Esophagus (tissue), 2 donors: ENCODE results near the gene PAPPA2. TPM values are rescaled to one million over a fixed set of nuclear protein-coding genes. Genes with fewer than 3 reads are reported as not detected.
"Not testable (repeated sequence)": the region's sequence is repeated elsewhere in the genome, so short reads cannot be mapped to it uniquely, and the experiment has no call there.

ENCODE experiments used
- H3K27ac ChIP-seq, 2 donors: one replicate each; pipeline ENCODE4 v1.5.1; 2013; ENCODE audit warnings: low read depth in 2 of 2, mild to moderate bottlenecking in 2 of 2, inconsistent platforms in 1 of 2, low read length in 1 of 2, moderate library complexity in 1 of 2
- H3K27me3 ChIP-seq, 2 donors: one replicate each; pipeline ENCODE4 v1.6.1; 2013; ENCODE audit warnings: low read length in 2 of 2, control low read depth in 1 of 2, mild to moderate bottlenecking in 1 of 2; ENCODE audit not compliant: insufficient read depth in 2 of 2, control insufficient read depth in 1 of 2
- H3K36me3 ChIP-seq, 2 donors: one replicate each; pipeline ENCODE4 v1.6.1; 2013; ENCODE audit warnings: low read length in 1 of 2; ENCODE audit not compliant: control insufficient read depth in 2 of 2, insufficient read depth in 2 of 2
- H3K4me1 ChIP-seq, 2 donors: one replicate each; pipeline ENCODE4 v1.6.1; 2013; ENCODE audit warnings: low read length in 1 of 2; ENCODE audit not compliant: control insufficient read depth in 2 of 2, insufficient read depth in 2 of 2
- H3K4me3 ChIP-seq, 2 donors: one replicate each; pipeline ENCODE4 v1.5.1; 2013; ENCODE audit warnings: low read length in 2 of 2, mild to moderate bottlenecking in 2 of 2, low read depth in 1 of 2, moderate library complexity in 1 of 2
- H3K9me3 ChIP-seq, 2 donors: one replicate each; pipeline ENCODE4 v1.6.1; 2013; ENCODE audit warnings: mild to moderate bottlenecking in 2 of 2, low read depth in 1 of 2, low read length in 1 of 2, moderate library complexity in 1 of 2; ENCODE audit not compliant: control insufficient read depth in 2 of 2, insufficient read depth in 1 of 2
- WGBS, 2 donors: extraction: QIAGEN DNeasy Blood & Tissue Kit; methylation state at CpG; one replicate each; pipeline ENCODE4 v1.1.7; 2013; 5-methylcytosine and 5-hydroxymethylcytosine counted together
- polyA plus RNA-seq, 2 donors: library from polyadenylated mRNA; stranded (reverse); fragments of 200-250 nt; gene quantifications; one replicate each; pipeline ENCODE4 v1.2.3, GENCODE V29; 2013
- donor health status: healthy with polysubstance abuse.
- donor health status: Bipolar disorder and iron deficiency.

PAPPA2 gene
- polyA plus RNA-seq, 2 donors = under 0.01 TPM; not detected in 1

DNA sequence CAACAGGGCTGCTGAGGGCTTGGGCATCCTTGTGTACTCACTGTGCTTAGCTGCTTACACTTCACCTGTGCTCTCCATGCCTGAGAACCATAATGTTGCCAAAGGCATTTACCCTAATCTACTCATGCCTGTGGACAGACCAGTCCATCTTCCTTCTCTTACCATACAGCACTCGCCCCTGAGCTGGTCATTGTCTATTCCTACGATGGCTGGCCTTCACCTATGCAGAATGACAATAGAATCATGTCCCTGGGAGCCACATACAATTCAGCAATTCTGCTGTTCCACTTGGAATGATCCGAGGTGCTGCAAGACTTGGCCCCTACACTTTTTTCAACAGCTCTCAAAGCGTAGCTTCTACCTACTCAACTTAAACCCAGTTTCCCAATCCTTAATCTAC lies 96.5 kb downstream of the PAPPA2 start:
- no peaks in the 10 kb centered on the region for H3K4me1 ChIP-seq
- H3K4me3 ChIP-seq = no peak overlapping the region
- H3K27ac ChIP-seq = no peak overlapping the region
- WGBS, 2 donors = 28 to 32% methylated on average over 4 of the region's 4 CpGs
- H3K36me3 ChIP-seq = no peaks in the 10 kb centered on the region
- no peaks in the 10 kb centered on the region for H3K27me3 ChIP-seq
- no peaks in the 10 kb centered on the region for H3K9me3 ChIP-seq

DNA sequence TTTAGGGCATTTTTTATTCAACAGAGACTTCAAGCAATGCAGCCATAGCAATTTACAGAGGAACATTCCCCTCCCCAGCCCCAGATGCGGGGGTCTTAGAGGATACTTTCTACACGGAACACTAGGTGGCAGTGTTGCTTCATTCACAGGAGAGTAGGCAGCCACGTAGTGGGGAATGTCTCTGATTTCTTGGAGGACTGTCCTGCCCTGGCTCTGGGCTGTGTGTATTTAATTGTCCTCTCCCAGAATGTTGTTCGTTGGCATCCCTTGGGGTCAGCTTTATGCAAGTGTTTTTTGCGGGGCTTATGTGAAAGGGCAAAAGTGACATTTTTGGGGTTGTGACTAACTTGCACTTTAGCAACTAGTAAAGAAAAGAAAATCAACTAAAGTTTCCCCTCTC lies 96.9 kb downstream of the PAPPA2 start:
- WGBS, 2 donors = 3 to 5% methylated on average over 5 of the region's 5 CpGs

DNA sequence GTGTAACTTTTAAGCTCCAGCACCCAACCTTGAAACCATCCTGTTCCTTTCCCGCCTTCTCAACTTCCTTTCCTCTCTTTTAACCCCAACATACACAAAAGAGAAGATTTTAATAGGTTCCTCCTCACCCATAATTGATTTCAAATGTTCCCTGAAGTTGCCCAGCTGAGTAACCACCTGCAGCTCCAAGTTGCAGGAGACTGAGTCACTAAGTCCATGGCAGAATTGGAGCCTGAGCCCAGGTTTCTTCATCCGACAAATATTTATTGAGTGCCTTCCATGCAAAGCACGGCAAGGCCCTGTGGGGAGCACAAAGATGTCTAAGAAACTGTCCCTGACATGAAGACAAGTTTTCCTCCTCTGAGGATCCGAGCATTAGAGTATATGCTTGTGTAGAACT lies 97.7 kb downstream of the PAPPA2 start:
- H3K4me1 ChIP-seq = no peaks in the 10 kb centered on the region
- 80 to 86% methylated on average over 4 of the region's 4 CpGs for WGBS, 2 donors
- no peaks in the 10 kb centered on the region for H3K36me3 ChIP-seq
- no peak overlapping the region for H3K4me3 ChIP-seq
- H3K27me3 ChIP-seq = no peaks in the 10 kb centered on the region
- no peaks in the 10 kb centered on the region for H3K9me3 ChIP-seq
- H3K27ac ChIP-seq = no peak overlapping the region

More for the DNA sequence above, 96.9 kb downstream of the PAPPA2 start:
- Histone ChIP-seq H3K27me3 (no peaks in the 10 kb centered on the region), H3K27ac (no peak overlapping the region), H3K36me3 (no peaks in the 10 kb centered on the region), H3K9me3 (no peaks in the 10 kb centered on the region), H3K4me3 (no peak overlapping the region), H3K4me1 (no peaks in the 10 kb centered on the region)

DNA sequence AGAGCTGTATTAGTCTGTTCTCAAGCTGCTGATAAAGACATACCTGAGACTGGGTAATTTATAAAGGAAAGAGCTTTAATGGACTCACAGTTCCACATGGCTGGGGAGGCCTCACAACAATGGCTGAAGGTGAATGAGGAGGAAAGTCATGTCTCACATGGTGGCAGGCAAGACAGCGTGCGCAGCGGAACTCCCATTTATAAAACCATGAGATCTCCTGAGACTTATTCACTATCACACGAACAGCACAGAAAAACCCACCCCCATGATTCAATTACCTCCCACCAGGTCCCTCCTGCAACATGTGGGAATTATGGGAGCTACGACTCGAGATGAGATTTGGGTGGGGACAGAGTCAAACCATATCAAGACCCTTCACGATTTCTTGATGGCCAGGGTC lies 98.8 kb downstream of the PAPPA2 start:
- 93 to 94% methylated on average over 7 of the region's 7 CpGs for WGBS, 2 donors
- H3K4me1 ChIP-seq, H3K36me3 ChIP-seq: not testable (repeated sequence)

DNA sequence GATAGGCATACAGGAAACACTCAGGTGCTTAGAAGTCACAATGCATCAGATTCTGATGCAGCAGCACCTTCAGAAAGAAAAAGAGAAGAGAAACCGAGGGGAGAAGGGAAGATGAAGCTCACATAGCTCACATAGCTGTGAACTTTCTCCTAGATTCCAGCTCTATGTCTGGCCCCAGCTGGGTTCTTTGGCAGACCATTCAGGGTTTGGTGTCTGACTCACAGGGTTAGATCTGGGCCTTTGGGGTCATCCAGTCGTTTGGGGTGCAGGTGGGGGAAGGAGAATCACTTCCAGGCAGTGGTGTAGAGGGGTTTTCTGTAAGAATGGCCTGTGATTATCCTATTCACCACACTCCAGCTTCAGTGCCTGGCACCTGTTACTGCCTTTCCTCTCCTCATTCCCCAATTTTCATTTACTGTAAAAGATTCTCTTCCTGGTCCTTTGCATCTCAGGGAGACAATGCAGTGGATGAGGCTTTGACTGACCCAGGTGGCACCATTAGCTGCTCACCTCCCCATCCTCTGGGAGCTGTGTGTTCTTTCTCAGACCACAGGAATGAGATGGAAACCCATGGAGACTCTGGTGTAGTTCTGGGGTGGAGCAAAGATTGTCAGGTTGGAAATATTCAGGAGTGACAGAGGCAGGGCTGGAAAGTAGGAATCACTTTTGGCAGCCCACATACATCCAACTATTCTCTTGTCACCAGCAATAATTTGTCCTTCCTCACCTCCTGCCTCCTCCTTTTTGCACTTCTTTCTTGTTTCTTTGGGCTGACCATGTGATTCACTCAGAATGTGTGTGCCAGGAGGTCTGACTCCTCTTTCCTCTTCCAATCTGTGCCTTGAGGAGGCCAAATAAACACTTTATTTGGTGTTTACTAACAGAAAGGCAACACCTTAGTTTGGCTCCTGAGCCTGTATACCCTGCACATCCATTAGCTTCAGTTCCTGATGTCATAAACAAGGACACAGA lies 103.3 kb downstream of the PAPPA2 start:
- 23 to 29% methylated on average over 2 of the region's 2 CpGs for WGBS, 2 donors
- Histone ChIP-seq H3K27ac (no peak overlapping the region), H3K27me3 (no peaks in the 10 kb centered on the region), H3K4me1 (no peaks in the 10 kb centered on the region), H3K4me3 (no peak overlapping the region), H3K36me3 (no peaks in the 10 kb centered on the region), H3K9me3 (no peaks in the 10 kb centered on the region)

More for the DNA sequence above, 98.8 kb downstream of the PAPPA2 start:
- H3K4me3 ChIP-seq, H3K27ac ChIP-seq, H3K27me3 ChIP-seq, H3K9me3 ChIP-seq: not testable (repeated sequence)

DNA sequence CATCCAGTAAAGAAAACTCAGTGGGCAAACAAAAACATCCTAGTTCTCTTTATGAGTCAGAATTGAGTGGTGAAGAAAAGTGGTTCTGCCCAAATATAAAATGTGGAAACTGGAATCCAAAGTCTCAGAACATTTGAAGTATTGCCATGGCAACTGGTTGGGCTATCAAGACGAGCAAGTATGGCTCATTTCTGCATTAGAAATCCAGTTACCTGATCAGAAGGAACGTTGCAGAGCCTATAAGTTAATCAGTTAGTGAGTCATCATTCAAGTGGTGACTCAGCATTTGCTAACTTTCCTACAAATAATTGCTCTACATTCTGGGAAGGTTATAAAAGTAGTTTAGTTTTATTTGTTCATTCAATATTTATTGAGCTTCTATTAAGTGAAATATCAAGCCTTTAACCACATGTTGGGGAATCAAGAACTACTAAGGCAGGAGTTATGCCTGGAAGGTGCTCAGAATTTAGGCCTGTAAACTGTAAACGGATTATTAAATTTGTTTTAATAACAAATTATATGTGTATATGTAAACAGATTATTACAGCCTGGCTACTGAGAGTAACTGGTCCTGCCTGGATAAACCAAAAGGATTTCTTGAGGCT lies 104.3 kb downstream of the PAPPA2 start:
- Histone ChIP-seq H3K4me3 (no peak overlapping the region), H3K27ac (no peak overlapping the region)
- 30 to 43% methylated on average over 3 of the region's 3 CpGs for WGBS, 2 donors

DNA sequence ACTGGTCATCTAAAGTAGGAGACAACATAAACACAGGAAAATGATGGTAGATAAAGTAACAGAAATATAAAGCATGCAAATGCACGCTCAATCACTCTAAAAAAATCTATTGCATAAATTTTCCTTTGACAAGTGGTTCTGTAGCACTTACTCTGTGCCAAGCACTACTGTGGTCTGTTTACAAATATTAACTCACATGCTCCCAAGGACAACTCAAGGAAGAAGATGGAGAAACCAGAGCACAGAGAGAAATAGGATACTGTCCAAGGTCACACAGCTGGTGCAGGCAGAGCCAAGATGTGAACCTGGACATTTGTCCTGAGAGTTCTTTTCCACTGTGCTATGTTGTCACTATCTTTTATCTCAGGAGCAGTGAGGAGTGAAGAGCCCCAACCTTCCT lies 105.2 kb downstream of the PAPPA2 start:
- H3K4me3 ChIP-seq = no peak overlapping the region
- H3K9me3 ChIP-seq = no peaks in the 10 kb centered on the region
- no peaks in the 10 kb centered on the region for H3K36me3 ChIP-seq
- 65 to 69% methylated on average over 1 of the region's 1 CpG for WGBS, 2 donors
- no peak overlapping the region for H3K27ac ChIP-seq
- no peaks in the 10 kb centered on the region for H3K4me1 ChIP-seq
- no peaks in the 10 kb centered on the region for H3K27me3 ChIP-seq

More for the DNA sequence above, 104.3 kb downstream of the PAPPA2 start:
- Histone ChIP-seq H3K36me3 (no peaks in the 10 kb centered on the region), H3K27me3 (no peaks in the 10 kb centered on the region), H3K9me3 (no peaks in the 10 kb centered on the region), H3K4me1 (no peaks in the 10 kb centered on the region)

DNA sequence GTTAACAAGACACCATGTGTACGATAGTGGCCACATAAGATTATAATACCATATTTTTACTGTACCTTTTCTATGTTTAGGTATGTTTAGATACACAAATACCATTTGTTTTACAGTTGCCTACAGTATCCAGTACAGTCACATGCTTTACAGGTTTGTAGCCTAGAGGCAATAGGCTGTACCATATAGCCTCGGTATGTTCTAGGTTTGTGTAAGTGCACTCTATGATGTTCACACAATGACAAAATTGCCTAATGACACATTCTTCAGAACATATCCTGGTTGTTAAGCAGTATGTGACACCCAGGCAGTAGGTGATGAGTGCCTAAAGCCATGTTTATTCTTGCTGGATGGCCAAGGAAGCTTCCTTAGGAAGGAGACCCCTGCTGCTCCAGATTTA lies 111.8 kb downstream of the PAPPA2 start:
- no peaks in the 10 kb centered on the region for H3K36me3 ChIP-seq
- H3K27me3 ChIP-seq = no peaks in the 10 kb centered on the region
- H3K27ac ChIP-seq = no peak overlapping the region
- no peak overlapping the region for H3K4me3 ChIP-seq
- no peaks in the 10 kb centered on the region for H3K4me1 ChIP-seq
- H3K9me3 ChIP-seq = no peaks in the 10 kb centered on the region
- 80% methylated on average over 2 of the region's 2 CpGs for WGBS, 2 donors

DNA sequence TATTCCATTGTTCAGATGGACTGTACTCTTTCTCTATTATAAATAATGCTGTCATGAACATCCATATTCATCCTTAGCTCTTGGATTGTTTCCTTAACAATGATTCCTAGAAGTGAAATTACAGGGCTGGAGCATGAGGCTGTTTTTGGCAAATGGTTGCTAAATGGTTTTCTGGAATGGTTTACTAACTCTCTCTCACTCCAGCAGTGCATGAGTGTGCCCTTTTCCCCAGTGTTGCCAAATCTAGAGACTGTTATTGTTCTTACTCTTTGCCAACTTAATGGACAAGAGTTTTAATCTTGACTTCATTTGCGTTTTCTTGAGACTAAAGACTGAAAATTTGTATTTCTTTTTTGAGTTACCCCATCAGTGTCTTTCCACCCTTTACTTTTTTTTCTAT lies 113.0 kb downstream of the PAPPA2 start:
- WGBS, 2 donors = 73 to 75% methylated on average over 1 of the region's 1 CpG
- no peaks in the 10 kb centered on the region for H3K36me3 ChIP-seq
- H3K27me3 ChIP-seq = no peaks in the 10 kb centered on the region

More for the DNA sequence above, 113.0 kb downstream of the PAPPA2 start:
- H3K27ac ChIP-seq = no peak overlapping the region
- no peaks in the 10 kb centered on the region for H3K4me1 ChIP-seq
- H3K4me3 ChIP-seq = no peak overlapping the region
- H3K9me3 ChIP-seq = no peaks in the 10 kb centered on the region
